ENCODE measurements around the gene PCSK4. TPM values are rescaled to one million over a fixed set of nuclear protein-coding genes. Genes with fewer than 3 reads are reported as not detected.
"Not testable (repeated sequence)": the region's sequence is repeated elsewhere in the genome, so short reads cannot be mapped to it uniquely, and the experiment has no call there.

The PCSK4 gene
- polyA plus RNA-seq, 1 donor: 5.0 TPM

DNA sequence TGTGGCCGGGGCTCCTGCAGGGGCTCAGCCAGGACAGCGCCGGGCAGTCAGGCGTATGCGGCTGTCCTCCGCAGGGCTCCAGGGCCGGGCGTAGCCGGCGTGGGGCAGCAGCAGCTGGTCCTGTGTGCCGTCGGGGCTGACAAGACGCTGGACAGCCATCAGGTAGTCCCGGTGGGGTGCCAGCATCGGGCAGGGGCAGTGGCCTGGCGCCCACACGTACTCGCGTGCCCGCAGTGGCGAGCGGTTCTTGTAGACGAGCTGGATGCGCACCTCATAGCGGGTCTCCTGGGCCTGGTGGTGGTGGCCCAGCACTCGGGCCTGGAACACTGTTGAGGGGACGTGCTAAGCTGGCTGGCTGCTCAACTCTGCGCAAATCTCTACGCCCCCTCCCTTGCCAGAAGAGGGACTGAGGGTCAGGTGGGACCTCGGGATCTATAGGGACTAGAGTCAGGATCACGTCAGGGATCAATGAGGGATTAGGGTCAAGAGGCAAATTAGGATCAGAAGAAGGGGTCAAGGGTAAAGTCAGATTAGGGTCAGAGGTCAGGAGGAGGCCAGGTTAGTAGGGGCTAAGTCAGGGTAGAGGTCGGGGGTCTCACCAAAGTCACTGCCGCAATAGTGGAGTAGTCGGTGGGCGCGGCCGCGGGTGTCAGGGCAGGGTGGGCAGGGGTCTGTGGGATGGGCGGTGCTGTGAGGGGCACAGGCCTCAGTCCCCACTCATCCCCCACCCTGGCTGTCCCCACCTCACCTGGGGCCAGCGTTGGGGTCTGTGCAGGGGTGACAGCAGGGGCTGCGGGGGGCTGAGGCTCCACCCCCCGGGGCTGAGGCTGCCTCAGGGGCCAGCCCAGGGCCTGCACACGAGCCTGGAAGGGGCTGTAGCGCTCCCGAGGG lies 16.1 kb upstream of the PCSK4 start:
- no peak for DNase-seq

DNA sequence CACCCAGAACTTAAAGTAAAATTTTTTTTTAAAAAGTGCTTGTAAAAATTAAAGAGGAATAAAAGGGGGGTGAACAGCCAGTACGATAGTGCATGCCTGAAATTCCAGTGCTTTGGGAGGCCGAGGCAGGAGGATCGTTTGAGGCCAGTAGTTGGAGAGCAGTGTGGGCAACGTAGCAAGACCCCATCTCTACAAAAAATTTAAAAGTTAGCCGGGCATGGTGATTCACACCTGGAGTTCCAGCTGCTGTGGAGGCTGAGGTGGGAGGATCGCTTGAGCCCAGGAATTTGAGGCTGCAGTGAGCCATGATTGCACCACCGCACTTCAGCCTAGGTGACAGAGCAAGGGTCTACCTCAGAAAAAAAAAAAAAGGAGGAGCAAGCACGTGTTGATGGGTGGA lies 14.9 kb upstream of the PCSK4 start:
- no peak for DNase-seq

DNA sequence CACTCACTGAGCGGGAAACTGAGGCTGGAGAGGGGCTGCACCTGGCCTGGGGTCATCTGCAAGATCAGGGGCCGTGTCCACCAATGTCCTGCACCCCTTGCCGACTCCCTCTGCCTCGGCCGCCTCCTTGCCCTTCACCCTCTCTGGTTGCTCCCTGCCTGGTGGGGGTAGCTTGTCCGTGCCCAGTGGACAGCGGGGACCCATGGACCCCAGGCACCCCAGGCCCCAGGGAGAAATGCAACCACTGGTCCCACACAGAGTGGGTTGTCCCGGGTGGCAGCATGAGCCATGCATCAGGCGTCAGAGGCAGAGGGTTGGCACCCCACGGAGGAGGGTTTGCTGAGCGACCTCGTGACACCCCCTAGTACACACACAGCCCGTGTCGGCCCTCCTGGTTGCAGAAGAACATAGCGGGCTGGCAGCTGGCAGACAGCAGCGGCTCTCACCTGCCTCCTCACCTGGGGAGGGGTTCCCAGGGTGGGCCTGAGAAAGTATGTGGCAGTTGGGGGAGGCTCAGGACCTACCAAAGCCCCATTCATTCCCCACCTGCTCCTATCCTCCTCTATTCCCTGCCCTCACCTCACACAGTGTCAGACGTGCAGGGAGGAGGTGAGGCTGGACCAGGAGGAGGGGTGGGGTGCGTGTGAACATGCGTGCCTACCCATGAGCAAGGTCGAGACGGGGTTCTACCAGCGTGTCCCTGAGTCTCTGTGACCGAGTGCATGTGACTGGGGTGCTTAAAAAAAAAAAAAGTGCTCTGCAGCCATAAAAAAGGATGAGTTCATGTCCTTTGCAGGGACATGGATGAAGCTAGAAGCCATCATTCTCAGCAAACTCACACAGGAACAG lies 14.0 kb upstream of the PCSK4 start:
- DNase-seq: no peak

DNA sequence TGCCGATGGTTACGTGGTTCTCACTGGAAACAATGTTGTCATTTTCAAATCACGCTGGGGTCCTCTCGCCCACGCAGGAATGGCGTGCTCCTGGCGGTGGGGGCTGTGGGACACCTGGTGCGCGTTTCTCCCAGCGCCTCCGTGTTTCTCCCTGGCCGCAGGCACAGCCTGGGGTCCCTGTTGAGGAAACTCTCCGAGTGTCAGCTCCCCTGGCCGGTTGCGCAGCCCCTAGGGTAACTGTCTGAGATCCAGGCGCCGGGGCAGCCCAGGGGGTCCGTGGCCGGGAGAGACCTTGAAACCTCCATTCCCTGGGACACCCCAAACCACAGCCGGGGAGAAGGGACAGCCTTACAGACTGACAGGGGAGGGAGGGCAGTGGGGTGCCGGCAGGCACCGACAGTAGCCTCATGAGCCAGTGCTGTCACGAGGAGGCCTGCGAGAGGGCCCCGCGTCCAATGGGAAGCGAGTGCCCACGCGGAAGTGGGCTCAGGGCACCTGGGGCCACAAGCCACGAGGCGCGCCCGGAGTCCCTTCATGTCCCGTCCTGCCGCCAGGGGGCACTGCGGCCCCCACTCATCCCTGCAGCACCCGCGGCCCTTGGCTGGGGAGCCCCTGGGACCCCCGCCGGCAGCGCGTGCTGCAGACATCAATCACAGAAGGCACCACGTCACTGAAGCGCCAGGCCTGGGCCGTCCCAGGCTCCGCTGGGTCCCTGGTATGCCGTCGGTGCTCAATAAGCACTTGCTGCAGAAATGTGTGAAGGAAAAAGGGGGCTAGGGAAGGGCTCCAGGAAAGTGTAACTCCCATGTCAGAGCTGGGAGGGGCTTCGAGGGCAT lies 13.2 kb upstream of the PCSK4 start:
- DNase-seq: no peak

DNA sequence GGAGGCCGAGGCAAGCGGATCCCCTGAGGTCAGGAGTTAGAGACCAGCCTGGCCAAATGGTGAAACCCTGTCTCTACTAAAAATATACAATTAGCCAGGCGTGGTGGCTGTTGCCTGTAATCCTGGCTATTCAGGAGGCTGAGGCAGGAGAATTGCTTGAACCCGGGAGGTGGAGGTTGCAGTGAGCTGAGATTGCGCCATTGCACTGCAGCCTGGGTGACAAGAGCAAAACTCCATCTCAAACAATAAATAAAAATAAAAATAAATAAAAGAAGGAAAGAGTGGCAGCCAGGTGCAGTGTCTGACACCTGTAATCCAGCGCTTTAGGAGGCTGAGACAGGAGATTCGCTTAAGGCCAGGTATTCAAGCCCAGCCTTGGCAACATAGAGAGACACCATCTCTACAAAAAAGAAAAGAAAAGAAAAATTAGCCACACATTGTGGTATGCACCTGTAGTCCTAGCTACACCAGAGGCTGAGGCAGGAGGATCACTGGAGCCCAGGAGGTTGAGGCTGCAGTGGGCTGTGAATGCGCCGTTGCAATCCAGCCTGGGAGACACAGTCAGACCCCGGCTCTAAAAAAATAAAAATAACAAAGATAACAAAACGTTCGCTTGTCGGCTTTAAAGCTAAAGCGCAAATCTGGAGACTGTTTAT lies 12.4 kb upstream of the PCSK4 start:
- DNase-seq: no peak

DNA sequence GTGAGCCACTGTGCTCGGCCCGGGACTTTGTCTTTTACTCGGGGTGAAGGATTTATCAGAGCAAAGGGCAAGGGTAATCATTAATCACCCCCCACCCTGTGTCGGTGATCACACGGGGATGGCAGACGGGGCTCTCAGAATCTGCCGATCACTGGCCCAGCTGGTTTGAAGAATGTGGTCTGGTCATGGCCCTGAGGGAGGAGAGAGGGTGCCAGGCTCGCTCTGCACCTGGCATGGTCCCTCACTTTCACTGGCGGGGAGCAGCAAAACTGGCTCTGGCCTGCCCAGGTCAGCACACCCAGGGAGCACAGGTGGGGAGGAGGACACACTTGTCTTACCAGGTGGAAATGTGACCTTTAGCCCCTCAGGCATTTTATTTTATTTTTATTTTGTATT lies 11.0 kb upstream of the PCSK4 start:
- no peak for DNase-seq

DNA sequence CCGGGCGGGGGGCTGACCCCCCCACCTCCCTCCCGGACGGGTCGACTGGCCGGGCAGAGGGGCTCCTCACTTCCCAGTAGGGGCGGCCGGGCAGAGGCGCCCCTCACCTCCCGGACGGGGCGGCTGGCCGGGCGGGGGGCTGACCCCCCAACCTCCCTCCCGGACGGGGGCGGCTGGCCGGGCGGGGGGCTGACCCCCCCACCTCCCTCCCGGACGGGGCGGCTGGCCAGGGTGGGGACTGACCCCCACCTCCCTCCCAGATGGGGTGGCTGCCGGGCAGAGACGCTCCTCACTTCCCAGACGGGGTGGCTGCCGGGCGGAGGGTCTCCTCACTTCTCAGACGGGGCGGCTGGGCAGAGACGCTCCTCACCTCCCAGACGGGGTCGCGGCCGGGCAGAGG lies 9.1 kb upstream of the PCSK4 start:
- DNase-seq: not testable (repeated sequence)

DNA sequence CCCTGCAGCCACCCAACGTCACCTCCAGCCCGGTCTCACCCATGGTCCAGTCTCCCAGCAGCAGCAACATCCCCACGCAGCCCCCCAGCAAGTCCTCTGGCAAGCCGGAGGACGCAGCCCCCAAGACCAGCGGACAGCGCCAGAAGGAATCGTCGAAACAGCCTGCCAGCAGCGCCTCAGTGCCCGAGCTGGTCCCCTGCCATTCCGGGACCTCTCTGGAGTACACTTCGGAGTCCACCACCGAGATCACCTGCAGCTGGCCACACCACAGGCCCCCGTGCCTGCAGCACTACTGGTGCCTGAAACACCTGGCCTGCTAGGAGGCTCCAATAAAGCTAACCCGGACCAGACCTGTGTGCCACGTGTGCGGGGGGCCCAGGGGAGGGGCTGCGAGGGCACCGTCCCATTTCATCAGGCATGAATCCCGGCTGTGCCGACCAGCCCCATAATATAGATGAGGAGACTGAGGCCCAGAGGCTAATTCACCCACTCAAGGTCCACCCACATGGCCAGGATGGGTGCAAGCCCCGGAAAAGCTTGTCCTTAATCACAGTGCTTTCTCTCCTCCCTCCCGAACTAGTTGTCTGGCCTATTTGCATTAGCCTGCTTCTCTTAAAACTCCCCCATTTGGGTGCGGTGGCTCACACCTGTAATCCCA lies 7.6 kb upstream of the PCSK4 start:
- no peak for DNase-seq

DNA sequence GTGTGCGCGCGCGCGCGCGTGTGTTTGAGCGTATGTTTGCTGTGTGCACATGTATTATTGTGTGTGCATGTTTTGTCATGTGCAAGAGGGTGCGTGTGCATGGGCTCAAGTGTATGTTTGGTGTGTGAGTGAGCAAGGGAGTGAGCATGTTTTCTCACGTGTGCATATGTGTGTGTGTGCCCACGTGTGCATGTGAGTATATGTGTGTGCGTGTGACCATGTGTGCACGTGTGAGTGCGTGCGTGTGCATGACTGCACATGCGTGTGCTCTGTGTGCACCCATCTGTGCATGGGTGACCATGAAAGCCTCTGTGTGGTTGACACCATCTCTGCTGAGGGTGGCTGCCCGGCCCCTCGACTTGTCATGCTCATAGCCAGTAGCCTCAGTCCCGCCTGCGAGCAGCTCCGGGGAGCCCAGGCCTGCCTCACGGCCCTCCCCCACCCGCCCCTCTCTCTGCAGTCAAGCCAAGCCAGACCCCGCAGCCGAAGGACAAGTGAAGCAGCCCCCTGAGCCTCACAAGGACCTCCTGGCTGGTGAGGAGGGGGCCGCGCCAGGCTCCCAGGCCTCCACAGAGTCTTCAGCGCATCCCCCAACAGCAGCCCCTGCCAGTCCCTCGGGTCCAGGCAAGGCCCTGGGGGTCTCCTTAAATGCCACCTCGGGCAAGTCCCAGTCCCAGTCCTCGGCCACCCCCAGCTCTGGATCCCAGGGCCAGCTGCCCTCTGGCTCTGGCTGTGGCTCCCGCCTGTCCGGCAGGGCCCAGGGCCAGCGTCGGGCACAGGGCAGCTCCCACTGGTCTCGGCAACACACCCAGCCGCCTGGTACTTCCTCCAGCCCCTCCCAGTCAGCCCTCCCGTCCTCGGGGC lies 6.8 kb upstream of the PCSK4 start:
- no peak for DNase-seq

DNA sequence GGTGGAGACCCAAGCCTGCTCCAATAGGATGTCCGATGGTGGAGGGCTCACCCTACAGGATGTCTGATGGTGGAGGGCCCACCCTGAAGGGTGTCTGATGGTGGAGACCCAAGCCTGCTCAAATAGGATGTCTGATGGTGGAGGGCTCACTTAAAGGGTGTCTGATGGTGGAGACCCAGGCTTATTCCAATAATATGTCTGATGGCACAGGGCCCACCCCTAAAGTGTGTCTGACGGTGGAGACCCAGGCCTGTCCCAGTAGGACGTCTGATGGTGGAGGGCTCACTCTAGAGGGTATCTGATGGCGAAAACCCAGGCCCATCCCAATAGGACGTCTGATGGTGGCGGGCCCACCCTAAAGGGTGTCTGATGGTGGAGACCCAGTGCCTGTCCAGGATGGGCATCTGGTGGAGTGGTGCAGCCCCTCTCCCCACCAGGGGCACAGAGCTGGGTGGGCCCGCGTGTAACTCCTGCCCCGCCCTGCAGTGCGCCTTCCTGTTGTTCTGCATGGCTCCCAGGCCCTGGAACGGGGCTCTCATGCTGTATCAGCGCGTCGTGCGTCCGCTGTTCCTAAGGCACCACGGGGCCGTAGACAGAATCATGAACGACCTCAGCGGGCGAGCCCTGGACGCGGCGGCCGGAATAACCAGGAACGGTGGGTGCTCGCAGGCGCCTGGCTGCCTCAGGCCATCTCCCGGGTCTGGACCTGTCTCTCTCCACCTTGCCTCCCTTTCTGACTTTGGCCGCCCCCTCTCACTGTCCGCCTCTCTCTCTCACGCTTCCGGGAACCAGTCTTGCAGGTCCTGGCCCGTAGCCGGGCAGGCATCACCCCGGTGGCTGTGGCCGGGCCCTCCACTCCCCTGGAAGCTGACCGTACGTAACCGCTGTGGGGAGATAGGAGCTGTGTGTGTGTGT lies 5.9 kb upstream of the PCSK4 start:
- no peak for DNase-seq

DNA sequence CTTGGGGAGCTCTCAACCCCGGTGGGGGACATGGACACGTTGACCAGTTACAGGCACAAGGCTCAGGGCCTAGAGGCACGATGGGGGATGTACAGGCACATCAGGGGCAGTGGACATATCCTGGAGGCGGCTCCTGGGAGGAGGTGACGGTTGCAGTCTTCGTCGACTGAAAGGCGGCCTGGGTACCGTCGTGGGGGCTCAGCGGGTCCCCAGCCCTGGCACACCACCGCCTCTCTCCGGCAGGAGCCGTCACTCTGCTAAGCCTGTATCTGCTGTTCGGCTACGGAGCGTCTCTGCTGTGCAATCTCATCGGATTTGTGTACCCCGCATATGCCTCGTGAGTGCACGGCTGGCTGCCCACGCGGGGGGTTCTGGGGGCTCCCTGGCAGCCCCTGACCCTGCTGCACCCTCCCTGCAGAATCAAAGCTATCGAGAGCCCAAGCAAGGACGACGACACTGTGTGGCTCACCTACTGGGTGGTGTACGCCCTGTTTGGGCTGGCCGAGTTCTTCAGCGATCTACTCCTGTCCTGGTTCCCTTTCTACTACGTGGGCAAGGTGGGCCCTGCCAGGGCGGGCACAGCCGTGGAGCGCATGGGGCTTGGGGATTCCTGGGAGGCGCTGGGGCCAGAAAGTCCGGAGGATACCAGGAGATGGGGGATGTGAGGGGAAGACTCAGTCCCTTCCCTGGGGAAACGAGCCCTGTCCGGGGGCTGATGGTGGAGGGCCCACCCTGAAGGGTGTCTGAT lies 5.1 kb upstream of the PCSK4 start:
- DNase-seq: no peak

DNA sequence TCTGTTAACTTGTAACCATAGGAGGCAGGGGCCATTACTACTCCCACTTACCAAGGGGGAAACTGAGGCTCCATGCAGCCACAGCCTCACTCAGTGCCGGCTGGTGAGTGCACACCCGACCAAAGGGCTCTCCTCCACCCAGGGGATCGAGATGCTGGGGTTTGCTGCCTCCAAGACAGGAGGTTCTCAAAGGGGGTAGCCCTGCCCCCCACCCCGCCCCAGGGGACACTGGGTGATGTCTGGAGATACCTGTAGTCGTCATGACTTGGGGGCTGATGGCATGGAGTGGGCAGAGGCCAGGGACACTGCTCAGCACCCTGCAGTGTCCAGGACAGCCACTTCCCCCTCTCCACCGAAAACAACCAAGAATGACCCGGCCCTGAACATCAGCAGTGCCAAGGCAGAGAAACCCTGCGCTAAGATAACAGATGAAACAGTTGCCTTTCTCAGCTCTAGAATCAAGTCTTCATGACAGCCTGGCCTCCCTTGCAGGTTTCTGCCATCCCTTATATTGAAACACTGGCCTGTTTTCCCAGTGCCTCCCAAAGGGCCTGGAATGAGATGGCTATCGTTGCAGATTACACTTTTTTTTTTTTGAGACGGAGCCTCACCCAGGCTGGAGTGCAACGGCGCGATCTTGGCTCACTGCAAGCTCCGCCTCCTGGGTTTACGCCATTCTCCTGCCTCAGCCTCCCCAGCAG lies 4.1 kb upstream of the PCSK4 start:
- DNase-seq: no peak

DNA sequence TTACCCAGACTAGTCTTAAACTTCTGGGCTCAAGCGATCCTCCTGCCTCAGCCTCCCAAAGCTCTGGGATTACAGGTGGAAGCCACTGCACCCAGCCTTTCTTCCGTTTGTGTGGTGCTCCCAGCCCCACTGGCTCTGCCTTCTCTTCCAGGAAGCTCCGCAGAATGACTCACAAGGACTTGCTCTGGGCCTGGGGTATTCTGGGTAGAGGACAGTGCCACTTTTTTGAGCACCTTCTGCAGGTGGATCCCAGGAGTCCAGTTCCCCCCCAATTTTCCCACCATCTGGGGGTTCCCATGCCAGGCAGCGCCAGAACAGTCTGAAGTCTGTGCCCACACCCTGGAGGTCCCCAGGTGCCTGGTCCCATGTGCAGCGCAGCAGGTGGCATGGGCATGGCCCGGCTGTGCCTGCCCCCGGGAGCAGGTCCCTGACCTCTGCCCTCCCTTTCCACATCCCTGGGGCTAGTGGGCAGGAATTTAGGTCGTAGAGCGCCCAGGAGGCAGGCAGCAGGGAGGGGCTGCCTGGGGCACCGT lies 2.4 kb upstream of the PCSK4 start:
- no peak for DNase-seq

DNA sequence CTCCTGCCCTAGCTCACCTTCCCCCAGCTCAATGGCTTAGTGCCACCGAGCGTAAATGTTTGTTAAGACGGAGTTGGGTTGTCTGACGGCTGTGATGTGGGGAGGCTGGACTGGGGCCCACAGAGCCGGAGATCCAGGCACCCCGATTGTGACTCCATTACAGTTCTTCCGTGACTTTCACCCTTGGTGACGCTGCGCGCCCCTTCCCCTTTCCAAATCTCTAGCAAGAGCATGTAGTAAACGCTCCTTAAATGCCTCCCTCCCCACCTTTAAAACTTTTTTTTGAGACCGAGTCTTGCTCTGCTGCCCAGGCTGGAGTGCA lies 1.7 kb upstream of the PCSK4 start:
- no peak for DNase-seq

DNA sequence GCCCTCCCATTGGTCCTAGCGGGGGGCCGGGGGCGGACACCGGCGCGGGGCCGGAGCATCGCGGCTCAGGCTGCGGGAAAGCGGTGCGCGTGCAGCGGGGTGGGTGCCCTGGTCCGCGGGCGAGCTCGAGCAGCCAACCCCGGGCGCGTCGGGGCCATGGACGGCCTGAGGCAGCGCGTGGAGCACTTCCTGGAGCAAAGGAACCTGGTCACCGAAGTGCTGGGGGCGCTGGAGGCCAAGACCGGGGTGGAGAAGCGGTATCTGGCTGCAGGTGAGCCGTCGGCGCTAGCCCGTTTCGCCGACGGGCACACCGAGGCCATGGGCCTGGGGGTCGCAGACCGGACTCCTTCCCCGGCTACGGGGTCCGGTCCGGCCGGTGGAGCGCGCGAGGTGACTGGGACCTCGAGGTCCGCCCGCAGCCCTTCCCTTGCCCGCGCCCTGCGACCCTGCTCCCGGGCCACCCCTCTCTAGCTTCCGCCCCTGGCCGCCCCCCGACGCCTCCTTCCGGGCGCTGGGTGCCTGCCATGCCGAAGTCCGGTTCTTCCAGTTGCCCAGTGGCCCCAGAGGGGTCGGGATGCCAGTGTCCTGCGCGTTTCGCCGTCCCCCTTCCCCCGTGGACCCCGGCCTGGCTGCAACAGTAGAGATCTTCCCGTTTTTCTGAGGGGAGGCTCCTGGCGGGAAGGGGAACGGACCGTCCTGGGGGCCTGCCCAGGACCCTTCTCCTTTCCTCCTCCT lies 1.1 kb upstream of the PCSK4 start, which contains the start of gene REEP6:
Gene REEP6 (plus strand): TSS at position 68 of the 735 bp plus-strand sequence. CDS start 89 bp downstream, at position 157.
- no peak for DNase-seq

DNA sequence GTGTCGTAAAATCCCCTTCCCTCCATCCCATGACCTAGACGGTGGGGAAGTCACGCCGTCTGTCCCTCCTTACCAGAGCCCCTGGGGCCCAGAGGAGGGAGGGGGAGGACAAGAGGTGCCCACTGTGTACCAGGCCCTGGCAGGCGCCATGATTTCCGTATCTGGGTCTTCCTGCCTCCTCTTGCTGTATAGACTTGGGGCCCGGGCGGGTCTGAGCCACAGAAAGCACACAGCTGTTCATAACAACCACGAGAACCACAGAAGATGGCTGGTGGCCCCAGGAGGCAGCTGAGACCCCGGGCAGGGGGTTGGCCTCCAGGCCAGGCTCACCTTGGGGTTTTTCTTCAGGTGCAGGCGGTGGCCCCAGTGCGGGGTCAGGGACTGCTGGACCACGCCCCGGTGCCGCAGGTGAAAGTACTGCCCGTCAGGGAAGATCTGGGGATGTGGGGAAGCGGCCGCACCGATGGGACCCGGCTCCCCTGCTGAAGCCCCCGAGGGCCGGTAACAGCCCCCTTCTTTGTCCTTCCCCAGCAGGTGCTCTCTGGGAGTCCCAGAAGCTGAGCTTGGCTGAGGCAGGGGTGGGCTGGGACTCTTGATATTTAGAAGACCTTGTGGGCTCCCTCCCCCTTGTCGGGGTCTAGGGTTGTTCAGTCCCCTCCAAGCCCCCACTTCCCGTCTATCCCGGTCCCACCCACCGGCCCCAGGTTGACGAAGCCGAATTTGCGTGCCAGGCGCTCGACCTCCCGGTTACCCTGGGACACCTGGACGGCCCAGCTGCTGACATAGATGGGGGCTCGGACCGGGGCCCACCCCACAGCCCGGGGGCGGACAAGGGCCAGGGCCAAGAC lies 463 bp downstream of the PCSK4 start:
- DNase-seq: no peak

All from left kidney (tissue), 2 donors.